ENCODE results near the gene MPZL1. TPM values are rescaled to one million over a fixed set of nuclear protein-coding genes. Genes with fewer than 3 reads are reported as not detected.

Gene MPZL1
- total RNA-seq, 4 donors from 2014 or later = 9.2 to 15.7 (median 11.7) TPM

DNA sequence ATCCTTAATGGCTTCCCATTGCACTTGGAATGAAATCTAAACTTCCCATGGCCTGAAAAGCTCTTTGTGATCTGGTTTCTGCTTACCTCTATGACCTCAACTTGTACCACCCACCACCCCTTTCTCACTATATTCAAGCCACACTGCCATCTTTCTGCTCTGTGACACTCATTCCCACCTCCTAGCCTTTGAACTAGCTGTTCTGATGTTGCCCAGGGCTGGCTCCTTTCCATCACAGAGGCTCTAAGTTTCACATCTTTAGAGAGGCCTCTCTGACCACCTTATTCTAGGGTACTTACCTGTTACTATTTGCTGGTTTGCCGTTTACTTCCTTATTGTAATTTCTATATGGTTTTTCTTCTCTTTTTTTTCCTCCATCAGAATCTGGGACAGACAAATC, 4.2 kb downstream of the MPZL1 start:
- H3K4me1 ChIP-seq = peaks cover 23 to 28% of the 10 kb centered on the region in 2 donors
- intact Hi-C loops (cut with DNase I; ENCODE audit: low total_unique reads) (no loop called here), in situ Hi-C loops (cut with MboI; ENCODE audit: low sequenced_read_pairs in 4 of 4) (no loop called here)
- no peaks in the 10 kb centered on the region for H3K27me3 ChIP-seq
- DNase-seq (no peak), ATAC-seq (no peak)
- no peak overlapping the region for H3K4me3 ChIP-seq
- H3K36me3 ChIP-seq = no peaks in the 10 kb centered on the region
- H3K9me3 ChIP-seq = no peaks in the 10 kb centered on the region
- no peak overlapping the region for H3K27ac ChIP-seq
- no peak for TF ChIP-seq POLR2A (IDR thresholded peaks at IDR 0.05)
- TF ChIP-seq, protein P1, sequence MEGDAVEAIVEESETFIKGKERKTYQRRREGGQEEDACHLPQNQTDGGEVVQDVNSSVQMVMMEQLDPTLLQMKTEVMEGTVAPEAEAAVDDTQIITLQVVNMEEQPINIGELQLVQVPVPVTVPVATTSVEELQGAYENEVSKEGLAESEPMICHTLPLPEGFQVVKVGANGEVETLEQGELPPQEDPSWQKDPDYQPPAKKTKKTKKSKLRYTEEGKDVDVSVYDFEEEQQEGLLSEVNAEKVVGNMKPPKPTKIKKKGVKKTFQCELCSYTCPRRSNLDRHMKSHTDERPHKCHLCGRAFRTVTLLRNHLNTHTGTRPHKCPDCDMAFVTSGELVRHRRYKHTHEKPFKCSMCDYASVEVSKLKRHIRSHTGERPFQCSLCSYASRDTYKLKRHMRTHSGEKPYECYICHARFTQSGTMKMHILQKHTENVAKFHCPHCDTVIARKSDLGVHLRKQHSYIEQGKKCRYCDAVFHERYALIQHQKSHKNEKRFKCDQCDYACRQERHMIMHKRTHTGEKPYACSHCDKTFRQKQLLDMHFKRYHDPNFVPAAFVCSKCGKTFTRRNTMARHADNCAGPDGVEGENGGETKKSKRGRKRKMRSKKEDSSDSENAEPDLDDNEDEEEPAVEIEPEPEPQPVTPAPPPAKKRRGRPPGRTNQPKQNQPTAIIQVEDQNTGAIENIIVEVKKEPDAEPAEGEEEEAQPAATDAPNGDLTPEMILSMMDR (IDR thresholded peaks at IDR 0.05 in 4 of 5, conservative IDR thresholded peaks at IDR 0.05 in 1 of 5) = no peak

DNA sequence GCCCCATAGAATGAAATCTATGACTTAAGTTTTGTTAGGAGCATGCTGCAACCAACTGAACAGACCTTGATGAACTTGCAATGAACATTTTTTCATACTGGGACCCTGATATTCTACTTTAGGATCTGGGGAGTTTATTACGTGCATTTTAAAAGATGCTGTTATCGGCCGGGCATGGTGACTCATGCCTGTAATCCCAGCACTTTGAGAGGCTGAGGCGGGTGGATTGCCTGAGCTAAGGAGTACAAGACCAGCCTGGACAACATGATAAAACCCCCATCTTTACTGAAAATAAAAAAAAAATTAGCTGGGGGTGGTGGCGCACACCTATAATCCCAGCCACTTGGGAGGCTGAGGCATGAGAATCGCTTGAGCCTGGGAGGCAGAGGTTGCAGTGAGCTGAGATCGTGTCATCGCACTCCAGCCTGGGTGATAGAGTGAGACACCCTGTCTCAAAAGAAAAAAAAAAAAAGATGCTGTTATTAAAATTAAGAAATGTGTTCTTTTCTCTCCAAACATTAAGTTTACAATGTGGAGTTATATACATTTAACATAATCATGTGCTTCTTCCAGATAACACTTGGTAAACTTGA, 7.1 kb downstream of the MPZL1 start:
- no peak for ATAC-seq
- no peaks in the 10 kb centered on the region for H3K27me3 ChIP-seq
- intact Hi-C loops (cut with DNase I; ENCODE audit: low total_unique reads) = no loop called here
- H3K9me3 ChIP-seq = no peaks in the 10 kb centered on the region
- DNase-seq = no peak
- H3K4me1 ChIP-seq = peaks cover 8 to 10% of the 10 kb centered on the region in 2 donors
- in situ Hi-C loops (cut with MboI; ENCODE audit: low sequenced_read_pairs in 4 of 4) = no loop called here
- no peak overlapping the region for H3K4me3 ChIP-seq
- no peak overlapping the region for H3K27ac ChIP-seq
- H3K36me3 ChIP-seq = no peaks in the 10 kb centered on the region
- TF ChIP-seq POLR2A (IDR thresholded peaks at IDR 0.05) = no peak
- TF ChIP-seq, protein P1 (IDR thresholded peaks at IDR 0.05 in 4 of 5, conservative IDR thresholded peaks at IDR 0.05 in 1 of 5) = no peak

DNA sequence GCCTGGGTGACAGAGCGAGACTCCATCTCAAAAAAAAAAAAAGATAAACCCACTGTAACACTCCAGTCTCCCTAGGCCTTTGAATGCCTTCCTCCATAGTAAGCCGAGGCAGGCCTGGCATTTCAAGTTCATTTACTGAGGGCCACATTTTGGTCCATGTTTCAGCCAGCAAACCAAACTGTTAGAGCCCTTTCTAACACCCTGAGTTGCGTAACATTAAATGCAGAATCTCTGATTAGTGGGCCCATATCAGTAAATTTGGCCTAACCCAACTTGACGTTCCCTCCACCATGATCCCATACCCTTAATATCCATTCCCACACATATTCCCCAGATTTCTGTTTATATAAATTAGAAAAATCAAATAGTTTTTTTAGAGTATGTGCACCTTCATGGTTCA, 12.4 kb downstream of the MPZL1 start:
- in situ Hi-C loops (cut with MboI; ENCODE audit: low sequenced_read_pairs in 4 of 4) (no loop called here), intact Hi-C loops (cut with DNase I; ENCODE audit: low total_unique reads) (no loop called here)
- Histone ChIP-seq H3K27ac (no peak overlapping the region), H3K9me3 (no peaks in the 10 kb centered on the region), H3K4me3 (no peak overlapping the region), H3K27me3 (no peaks in the 10 kb centered on the region), H3K4me1 (peaks cover 0 to 12% of the 10 kb centered on the region in 2 donors), H3K36me3 (no peaks in the 10 kb centered on the region)
- DNase-seq (no peak), ATAC-seq (no peak)
- TF ChIP-seq, protein P1 (IDR thresholded peaks at IDR 0.05 in 4 of 5, conservative IDR thresholded peaks at IDR 0.05 in 1 of 5) = no peak

DNA sequence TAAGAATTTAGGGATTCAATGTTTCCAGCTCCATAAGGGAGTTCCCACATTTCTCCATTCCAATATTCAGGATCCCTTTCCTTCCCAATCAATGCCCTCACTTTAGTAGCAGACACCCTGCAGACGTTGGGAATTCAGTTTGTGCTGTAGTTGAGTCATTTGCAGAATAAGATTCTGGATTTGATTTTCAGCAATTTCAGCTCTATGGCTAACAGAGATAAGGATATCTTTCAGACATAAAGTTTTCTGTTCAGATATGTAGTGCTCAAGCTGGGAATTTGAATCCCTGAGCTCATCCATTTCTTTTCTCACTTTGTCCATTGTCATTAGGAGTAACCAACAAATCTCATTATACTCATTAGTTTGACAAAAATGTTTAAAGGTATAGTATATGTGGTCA, 13.1 kb downstream of the MPZL1 start:
- H3K4me3 ChIP-seq = no peak overlapping the region

More for the DNA sequence above, 13.1 kb downstream of the MPZL1 start:
- DNase-seq (no peak), ATAC-seq (no peak)
- intact Hi-C loops (cut with DNase I; ENCODE audit: low total_unique reads) = no loop called here
- TF ChIP-seq, protein P1 (IDR thresholded peaks at IDR 0.05 in 4 of 5, conservative IDR thresholded peaks at IDR 0.05 in 1 of 5) = no peak
- TF ChIP-seq POLR2A (IDR thresholded peaks at IDR 0.05) = no peak
- H3K4me1 ChIP-seq = peaks cover 0 to 12% of the 10 kb centered on the region in 2 donors
- no peaks in the 10 kb centered on the region for H3K9me3 ChIP-seq
- no peak overlapping the region for H3K27ac ChIP-seq
- in situ Hi-C loops (cut with MboI; ENCODE audit: low sequenced_read_pairs in 4 of 4) = no loop called here
- no peaks in the 10 kb centered on the region for H3K27me3 ChIP-seq
- H3K36me3 ChIP-seq = no peaks in the 10 kb centered on the region

Measured in gastrocnemius medialis (tissue), 4 donors.